Body of pancreas (tissue), 4 donors: Measurements from ENCODE around the gene TMEM150B. TPM values are rescaled to one million over a fixed set of nuclear protein-coding genes. Genes with fewer than 3 reads are reported as not detected.

ENCODE experiments used
- ATAC-seq: fragments of 150-250 bp; one replicate; pipeline ENCODE4 v1.9.1; 2016
- DNase-seq, 4 donors: peaks; one replicate each; pipeline ENCODE4 v3.0.0-alpha.2; 2019
- H3K27ac ChIP-seq, 4 donors: fragments of 200-600 bp; sonication (generic); 1 replicate in 3 of 4; 2 replicates in 1 of 4; pipeline versions ENCODE4 v1.5.1 to v1.6.1; 2016 to 2019; ENCODE audit warnings: mild to moderate bottlenecking in 1 of 4, mixed read lengths in 1 of 4, moderate library complexity in 1 of 4
- H3K27me3 ChIP-seq, 2 donors: fragments of 200-600 bp; sonication (generic); one replicate each; pipeline ENCODE4 v1.6.0; 2016; ENCODE audit warnings: mild to moderate bottlenecking in 1 of 2
- H3K36me3 ChIP-seq, 2 donors: fragments of 200-600 bp; sonication (generic); replicated peaks in 1 of 2; 2 replicates each; pipeline ENCODE4 v1.5.1; 2016; ENCODE audit warnings: low read depth in 2 of 2; ENCODE audit not compliant: insufficient read depth in 1 of 2
- H3K4me1 ChIP-seq: fragments of 200-600 bp; sonication (generic); one replicate; pipeline ENCODE4 v1.6.0; 2016
- H3K4me3 ChIP-seq, 2 donors: fragments of 200-600 bp; sonication (generic); 1 replicate in 1 of 2; 2 replicates in 1 of 2; pipeline ENCODE4 v1.5.1; 2016 to 2019
- H3K9me3 ChIP-seq, 3 donors: fragments of 200-600 bp; sonication (generic); 1 replicate in 2 of 3; 2 replicates in 1 of 3; pipeline ENCODE4 v1.5.1; 2016
- POLR2A ChIP-seq, 3 donors: fragments of 450-650 bp; IDR thresholded peaks; one replicate each; pipeline ENCODE4 v1.6.1; 2016; ENCODE audit warnings: antibody characterized with exemption in 3 of 3, mild to moderate bottlenecking in 2 of 3
- WGBS, 2 donors: methylation state at CpG; one replicate each; pipeline ENCODE4 v1.1.5; 2017; 5-methylcytosine and 5-hydroxymethylcytosine counted together
- intact Hi-C: fragments of 100-400 bp; cut with DNase I; formaldehyde crosslinking; loops from one replicate; pipeline ENCODE4 v1.15.1; 2023
- total RNA-seq, 2 donors: library from RNA; depleted of rRNA; stranded (reverse); fragments of >200 nt; gene quantifications; one replicate each; pipeline ENCODE4 v1.1.0, GENCODE V29; 2016
- TF ChIP-seq, protein P1 (sequence below), 7 experiments: fragments of 450-650 bp in 4 of 7; fragments of 200-600 bp in 3 of 7; sonication (generic) in 3 of 7; IDR thresholded peaks; one replicate each; pipeline ENCODE4 v1.5.1; 2016 to 2019; ENCODE audit warnings: antibody characterized with exemption in 7 of 7

The TMEM150B gene
- total RNA-seq, 2 donors from 2014 or later = 1.0 TPM; not detected in 1

DNA sequence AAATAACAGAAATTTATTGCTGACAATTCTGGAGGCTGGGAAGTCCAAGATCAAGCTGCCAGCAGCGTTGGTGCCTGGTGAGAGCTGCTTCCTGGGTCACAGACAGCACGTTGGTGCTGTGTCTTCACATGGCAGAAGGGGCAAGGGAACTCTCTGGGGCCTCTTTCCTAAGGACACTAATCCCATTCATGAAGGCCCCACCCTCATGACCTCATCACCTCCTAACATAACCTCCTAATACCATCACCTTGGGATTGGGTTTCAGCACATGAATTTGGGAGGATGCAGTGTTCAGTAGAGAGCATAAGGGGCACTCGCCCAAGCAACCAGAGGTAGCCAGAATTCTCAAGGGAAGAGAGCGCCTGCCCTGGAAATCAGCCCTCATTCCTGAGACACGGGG, 15.7 kb downstream of the TMEM150B start:
- 87 to 94% methylated on average over 2 to 5 of the region's 5 CpGs for WGBS, 2 donors
- no peak for ATAC-seq
- Histone ChIP-seq H3K4me1 (no peaks in the 10 kb centered on the region), H3K27ac (no peak overlapping the region), H3K27me3 (no peaks in the 10 kb centered on the region), H3K4me3 (no peak overlapping the region), H3K36me3 (no peaks in the 10 kb centered on the region), H3K9me3 (no peaks in the 10 kb centered on the region)
- no peak for DNase-seq
- TF ChIP-seq POLR2A (IDR thresholded peaks at IDR 0.05) = no peak
- TF ChIP-seq, protein P1, sequence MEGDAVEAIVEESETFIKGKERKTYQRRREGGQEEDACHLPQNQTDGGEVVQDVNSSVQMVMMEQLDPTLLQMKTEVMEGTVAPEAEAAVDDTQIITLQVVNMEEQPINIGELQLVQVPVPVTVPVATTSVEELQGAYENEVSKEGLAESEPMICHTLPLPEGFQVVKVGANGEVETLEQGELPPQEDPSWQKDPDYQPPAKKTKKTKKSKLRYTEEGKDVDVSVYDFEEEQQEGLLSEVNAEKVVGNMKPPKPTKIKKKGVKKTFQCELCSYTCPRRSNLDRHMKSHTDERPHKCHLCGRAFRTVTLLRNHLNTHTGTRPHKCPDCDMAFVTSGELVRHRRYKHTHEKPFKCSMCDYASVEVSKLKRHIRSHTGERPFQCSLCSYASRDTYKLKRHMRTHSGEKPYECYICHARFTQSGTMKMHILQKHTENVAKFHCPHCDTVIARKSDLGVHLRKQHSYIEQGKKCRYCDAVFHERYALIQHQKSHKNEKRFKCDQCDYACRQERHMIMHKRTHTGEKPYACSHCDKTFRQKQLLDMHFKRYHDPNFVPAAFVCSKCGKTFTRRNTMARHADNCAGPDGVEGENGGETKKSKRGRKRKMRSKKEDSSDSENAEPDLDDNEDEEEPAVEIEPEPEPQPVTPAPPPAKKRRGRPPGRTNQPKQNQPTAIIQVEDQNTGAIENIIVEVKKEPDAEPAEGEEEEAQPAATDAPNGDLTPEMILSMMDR (IDR thresholded peaks at IDR 0.05) = no peak
- intact Hi-C loops = loop anchor here (10.0 kb wide), 1 partner anchor 75 kb away; the partner anchor contains the start of genes RPL28 and TMEM238

DNA sequence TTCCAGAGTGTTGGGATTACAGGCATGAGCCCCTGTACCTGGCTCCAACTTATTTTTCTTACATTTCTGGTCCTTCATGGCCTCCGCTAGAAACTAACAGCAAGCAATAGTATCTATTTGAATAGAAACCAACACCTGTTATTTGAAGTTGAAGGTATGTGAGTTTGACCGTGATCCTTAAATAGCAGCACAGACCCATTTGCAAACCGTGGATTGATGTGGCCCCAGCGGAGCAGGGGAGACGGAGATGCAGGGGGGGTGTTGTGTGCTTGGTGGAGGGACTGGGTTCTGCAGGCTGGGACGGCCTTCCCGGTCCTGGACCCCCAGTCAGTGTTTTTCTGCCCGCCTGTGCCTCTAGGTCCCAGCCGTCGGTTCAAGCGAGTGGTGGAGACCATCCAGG, 16.9 kb downstream of the TMEM150B start:
- no peaks in the 10 kb centered on the region for H3K4me1 ChIP-seq
- no peak overlapping the region for H3K27ac ChIP-seq
- DNase-seq (no peak), ATAC-seq (no peak)
- no peak overlapping the region for H3K4me3 ChIP-seq
- H3K9me3 ChIP-seq = no peaks in the 10 kb centered on the region
- no peaks in the 10 kb centered on the region for H3K27me3 ChIP-seq
- TF ChIP-seq, protein P1 (IDR thresholded peaks at IDR 0.05) = no peak
- TF ChIP-seq POLR2A (IDR thresholded peaks at IDR 0.05) = no peak
- no peaks in the 10 kb centered on the region for H3K36me3 ChIP-seq
- intact Hi-C loops = loop anchor here (10.0 kb wide), 1 partner anchor 77 kb away; the partner anchor contains the start of genes RPL28 and TMEM238
- 81 to 85% methylated on average over 5 to 10 of the region's 11 CpGs for WGBS, 2 donors

DNA sequence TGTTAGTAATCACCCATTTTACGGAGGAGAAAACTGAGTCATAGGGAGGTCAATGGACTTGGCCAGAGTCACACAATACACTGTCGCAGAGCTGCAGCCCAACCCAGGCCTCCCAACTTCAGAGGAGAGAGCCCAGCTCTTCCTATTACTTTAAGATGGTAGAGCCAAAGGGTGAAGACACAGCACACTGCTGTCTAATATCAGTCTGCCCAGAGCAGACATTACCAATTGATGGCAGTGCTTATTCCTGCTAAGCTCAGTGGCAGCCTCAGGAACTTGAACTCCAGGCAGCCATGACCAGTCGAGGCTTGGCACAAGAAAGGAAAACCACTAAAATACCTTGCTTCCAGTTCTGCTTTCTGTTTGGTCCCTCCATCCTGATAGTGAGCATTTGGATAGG, 18.4 kb downstream of the TMEM150B start:
- DNase-seq = no peak
- H3K27me3 ChIP-seq = no peaks in the 10 kb centered on the region
- no peak for ATAC-seq
- H3K27ac ChIP-seq = no peak overlapping the region
- no peaks in the 10 kb centered on the region for H3K9me3 ChIP-seq
- intact Hi-C loops = loop anchor here (10.0 kb wide), 1 partner anchor 78 kb away; the partner anchor contains the start of genes RPL28 and TMEM238
- no peak for TF ChIP-seq POLR2A (IDR thresholded peaks at IDR 0.05)
- TF ChIP-seq, protein P1 (IDR thresholded peaks at IDR 0.05) = no peak
- no peak overlapping the region for H3K4me3 ChIP-seq
- peaks cover 4% of the 10 kb centered on the region for H3K4me1 ChIP-seq
- no peaks in the 10 kb centered on the region for H3K36me3 ChIP-seq
- WGBS, 2 donors = 65 to 79% methylated on average over 3 of the region's 3 CpGs

DNA sequence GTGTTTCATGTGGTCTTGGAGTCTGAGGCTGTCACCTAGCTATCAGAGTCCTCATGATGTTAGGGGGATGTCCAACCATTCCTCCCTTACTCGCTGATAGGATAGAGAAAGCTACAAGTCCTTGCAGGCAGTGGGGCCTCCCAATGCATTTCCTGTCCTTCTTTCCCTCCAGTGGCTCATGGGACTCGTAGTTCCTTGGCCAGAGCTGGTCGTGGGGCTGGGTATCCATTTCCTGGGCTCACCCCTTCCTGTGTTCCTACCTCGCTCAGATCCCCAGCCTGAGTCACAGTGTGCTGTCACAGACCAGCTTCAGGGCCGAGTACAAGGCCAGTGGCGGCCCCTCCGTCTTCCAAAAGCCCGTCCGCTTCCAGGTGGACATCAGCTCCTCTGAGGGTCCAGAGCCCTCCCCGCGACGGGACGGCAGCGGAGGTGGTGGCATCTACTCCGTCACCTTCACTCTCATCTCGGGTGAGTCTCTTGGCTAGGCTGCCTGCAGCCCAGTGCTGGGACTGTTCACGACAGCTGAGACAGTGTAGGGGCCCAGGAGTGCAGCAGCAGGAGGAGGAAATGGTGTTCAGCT, 19.1 kb downstream of the TMEM150B start:
- TF ChIP-seq, protein P1 (IDR thresholded peaks at IDR 0.05) = no peak
- TF ChIP-seq POLR2A (IDR thresholded peaks at IDR 0.05) = no peak
- ATAC-seq = no peak
- Histone ChIP-seq H3K27ac (no peak overlapping the region), H3K4me3 (no peak overlapping the region), H3K27me3 (no peaks in the 10 kb centered on the region), H3K9me3 (no peaks in the 10 kb centered on the region), H3K36me3 (no peaks in the 10 kb centered on the region), H3K4me1 (peaks cover 10% of the 10 kb centered on the region)
- intact Hi-C loops = loop anchor here (10.0 kb wide), 1 partner anchor 79 kb away; the partner anchor contains the start of genes RPL28 and TMEM238
- 83 to 90% methylated on average over 17 of the region's 17 CpGs for WGBS, 2 donors
- no peak for DNase-seq

DNA sequence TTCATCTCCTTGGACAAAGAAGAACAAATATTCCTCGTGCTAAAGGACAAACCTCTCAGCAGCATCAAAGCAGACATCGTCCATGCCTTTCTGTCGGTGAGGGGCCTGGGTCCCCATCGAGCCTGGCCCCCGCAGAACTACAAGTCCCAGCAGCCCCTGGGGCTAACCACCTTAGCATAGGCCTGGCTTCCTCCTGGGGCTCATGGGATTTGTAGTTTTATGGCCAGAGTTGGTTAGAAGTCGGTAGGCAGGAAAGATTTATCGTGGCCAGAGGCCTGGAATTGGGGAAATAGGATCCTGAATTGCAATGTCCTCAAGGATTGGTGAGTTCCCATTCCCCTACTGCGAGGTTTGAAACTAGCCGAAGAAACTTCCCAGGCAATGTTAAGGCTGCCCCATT, 19.6 kb downstream of the TMEM150B start:
- TF ChIP-seq, protein P1 (IDR thresholded peaks at IDR 0.05) = no peak
- no peak for TF ChIP-seq POLR2A (IDR thresholded peaks at IDR 0.05)
- Histone ChIP-seq H3K4me3 (no peak overlapping the region), H3K27me3 (no peaks in the 10 kb centered on the region), H3K36me3 (no peaks in the 10 kb centered on the region), H3K27ac (no peak overlapping the region), H3K4me1 (peaks cover 10% of the 10 kb centered on the region), H3K9me3 (no peaks in the 10 kb centered on the region)
- intact Hi-C loops = loop anchor here (10.0 kb wide), 1 partner anchor 79 kb away; the partner anchor contains the start of genes RPL28 and TMEM238
- 74 to 80% methylated on average over 9 of the region's 9 CpGs for WGBS, 2 donors
- ATAC-seq (no peak), DNase-seq (peak; percentile 35 to 44 (median 36))
